ENCODE measurements around the gene APLP2.

DNA sequence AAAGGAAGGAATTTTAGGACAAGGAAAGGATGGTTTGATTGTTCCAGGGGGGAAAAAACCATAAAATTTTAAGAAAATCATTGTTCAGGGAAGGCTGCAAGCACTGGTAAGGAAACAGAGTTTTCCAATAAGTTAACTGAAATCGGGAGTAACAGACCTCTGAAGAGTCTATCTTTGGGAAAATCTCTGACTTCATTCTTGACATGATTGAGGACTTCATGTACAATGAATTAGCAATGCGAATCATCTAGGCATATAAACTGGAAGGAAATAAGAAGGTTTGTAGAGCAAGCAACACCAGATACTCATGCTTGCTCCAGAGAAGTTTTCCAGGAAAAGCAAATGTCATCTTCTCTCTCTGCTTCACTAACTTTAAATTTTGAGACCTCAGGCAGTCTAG lies 18.5 kb downstream of the APLP2 start:
- no peak for TF ChIP-seq POLR2A (IDR thresholded peaks at IDR 0.05)
- TF ChIP-seq, protein P1, sequence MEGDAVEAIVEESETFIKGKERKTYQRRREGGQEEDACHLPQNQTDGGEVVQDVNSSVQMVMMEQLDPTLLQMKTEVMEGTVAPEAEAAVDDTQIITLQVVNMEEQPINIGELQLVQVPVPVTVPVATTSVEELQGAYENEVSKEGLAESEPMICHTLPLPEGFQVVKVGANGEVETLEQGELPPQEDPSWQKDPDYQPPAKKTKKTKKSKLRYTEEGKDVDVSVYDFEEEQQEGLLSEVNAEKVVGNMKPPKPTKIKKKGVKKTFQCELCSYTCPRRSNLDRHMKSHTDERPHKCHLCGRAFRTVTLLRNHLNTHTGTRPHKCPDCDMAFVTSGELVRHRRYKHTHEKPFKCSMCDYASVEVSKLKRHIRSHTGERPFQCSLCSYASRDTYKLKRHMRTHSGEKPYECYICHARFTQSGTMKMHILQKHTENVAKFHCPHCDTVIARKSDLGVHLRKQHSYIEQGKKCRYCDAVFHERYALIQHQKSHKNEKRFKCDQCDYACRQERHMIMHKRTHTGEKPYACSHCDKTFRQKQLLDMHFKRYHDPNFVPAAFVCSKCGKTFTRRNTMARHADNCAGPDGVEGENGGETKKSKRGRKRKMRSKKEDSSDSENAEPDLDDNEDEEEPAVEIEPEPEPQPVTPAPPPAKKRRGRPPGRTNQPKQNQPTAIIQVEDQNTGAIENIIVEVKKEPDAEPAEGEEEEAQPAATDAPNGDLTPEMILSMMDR (IDR thresholded peaks at IDR 0.05), result no peak
